ENCODE data around the gene TEAD1. TPM values are rescaled to one million over a fixed set of nuclear protein-coding genes. Genes with fewer than 3 reads are reported as not detected.

TEAD1 gene
- total and polyA plus RNA-seq, 9 of the 15 experiments (the other 6 are each of a cell fraction or from before 2014, with no cell fraction given) = 1.7 to 17.7 (median 10.8) TPM

DNA sequence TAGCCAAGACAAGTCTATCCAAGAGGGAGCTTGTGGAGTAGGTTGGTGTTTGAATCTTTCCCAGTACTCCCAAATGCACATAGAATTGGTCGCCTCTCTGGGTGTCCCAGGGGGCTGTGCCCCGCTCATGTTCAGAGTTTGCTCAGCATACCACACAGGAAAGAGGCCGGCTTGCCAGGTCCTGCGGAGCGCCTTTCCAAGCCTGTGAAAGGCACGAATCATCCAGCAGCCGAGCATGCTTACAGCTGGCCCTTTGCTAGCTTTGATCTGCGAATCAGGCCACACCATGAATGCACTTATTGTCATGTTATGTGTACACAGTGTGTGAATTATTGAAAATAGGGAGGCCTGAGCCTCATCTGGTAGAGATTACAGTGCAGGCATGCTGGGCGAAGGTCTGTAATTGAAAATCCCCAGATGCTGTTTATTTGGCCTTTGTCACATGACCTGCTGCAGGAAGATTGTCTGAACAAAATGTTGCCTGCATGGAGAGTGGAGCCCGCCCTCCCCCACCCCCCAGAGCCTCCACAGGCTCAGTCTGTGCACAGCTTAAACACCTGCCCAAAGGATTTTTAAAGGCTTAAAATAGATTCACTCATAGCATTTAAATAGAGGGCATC, 171.6 kb downstream of the TEAD1 start (continued):
- TF ChIP-seq, protein P1, sequence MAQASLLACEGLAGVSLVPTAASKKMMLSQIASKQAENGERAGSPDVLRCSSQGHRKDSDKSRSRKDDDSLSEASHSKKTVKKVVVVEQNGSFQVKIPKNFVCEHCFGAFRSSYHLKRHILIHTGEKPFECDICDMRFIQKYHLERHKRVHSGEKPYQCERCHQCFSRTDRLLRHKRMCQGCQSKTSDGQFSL (CRISPR knock-in tag; IDR thresholded peaks at IDR 0.05) = no peak
- TF ChIP-seq, protein P1 (tag; IDR thresholded peaks at IDR 0.05) = no peak
- TF ChIP-seq PHF21A (IDR thresholded peaks at IDR 0.05; ENCODE audit: borderline replicate concordance, low read depth) = no peak
- no peak for TF ChIP-seq IRF2 (CRISPR knock-in tag; IDR thresholded peaks at IDR 0.05)
- peak; percentile 80; the same call in 1 of the 2 replicates for TF ChIP-seq RAD51 (IDR thresholded peaks at IDR 0.05; ENCODE audit: borderline replicate concordance, low read depth)
- no peak for TF ChIP-seq LCOR (CRISPR knock-in tag; IDR thresholded peaks at IDR 0.05)
- no peak for TF ChIP-seq HNRNPUL1 (IDR thresholded peaks at IDR 0.05; ENCODE audit: low read length)
- no peak for TF ChIP-seq SETDB1 (IDR thresholded peaks at IDR 0.05; ENCODE audit: low read length)
- TF ChIP-seq ZNF830 (CRISPR knock-in tag; IDR thresholded peaks at IDR 0.05) = no peak
- TF ChIP-seq, protein P2, sequence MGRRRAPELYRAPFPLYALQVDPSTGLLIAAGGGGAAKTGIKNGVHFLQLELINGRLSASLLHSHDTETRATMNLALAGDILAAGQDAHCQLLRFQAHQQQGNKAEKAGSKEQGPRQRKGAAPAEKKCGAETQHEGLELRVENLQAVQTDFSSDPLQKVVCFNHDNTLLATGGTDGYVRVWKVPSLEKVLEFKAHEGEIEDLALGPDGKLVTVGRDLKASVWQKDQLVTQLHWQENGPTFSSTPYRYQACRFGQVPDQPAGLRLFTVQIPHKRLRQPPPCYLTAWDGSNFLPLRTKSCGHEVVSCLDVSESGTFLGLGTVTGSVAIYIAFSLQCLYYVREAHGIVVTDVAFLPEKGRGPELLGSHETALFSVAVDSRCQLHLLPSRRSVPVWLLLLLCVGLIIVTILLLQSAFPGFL (CRISPR knock-in tag; IDR thresholded peaks at IDR 0.05) = no peak
- TF ChIP-seq CHD2 (IDR thresholded peaks at IDR 0.05; ENCODE audit: low read depth, low read length) = no peak
- 0 out of 2 replicates have a peak, but pooled peaks have one; percentile 9 for TF ChIP-seq ZNF197 (CRISPR knock-in tag; IDR thresholded peaks at IDR 0.05; ENCODE audit: low read depth)
- TF ChIP-seq, protein P3, sequence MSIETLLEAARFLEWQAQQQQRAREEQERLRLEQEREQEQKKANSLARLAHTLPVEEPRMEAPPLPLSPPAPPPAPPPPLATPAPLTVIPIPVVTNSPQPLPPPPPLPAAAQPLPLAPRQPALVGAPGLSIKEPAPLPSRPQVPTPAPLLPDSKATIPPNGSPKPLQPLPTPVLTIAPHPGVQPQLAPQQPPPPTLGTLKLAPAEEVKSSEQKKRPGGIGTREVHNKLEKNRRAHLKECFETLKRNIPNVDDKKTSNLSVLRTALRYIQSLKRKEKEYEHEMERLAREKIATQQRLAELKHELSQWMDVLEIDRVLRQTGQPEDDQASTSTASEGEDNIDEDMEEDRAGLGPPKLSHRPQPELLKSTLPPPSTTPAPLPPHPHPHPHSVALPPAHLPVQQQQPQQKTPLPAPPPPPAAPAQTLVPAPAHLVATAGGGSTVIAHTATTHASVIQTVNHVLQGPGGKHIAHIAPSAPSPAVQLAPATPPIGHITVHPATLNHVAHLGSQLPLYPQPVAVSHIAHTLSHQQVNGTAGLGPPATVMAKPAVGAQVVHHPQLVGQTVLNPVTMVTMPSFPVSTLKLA (conservative IDR thresholded peaks at IDR 0.05) = 0 out of 4 replicates have a peak, but pooled peaks of 1 of the 2 experiments have one; percentile 24
- TF ChIP-seq ARID1B (IDR thresholded peaks at IDR 0.05) = 0 out of 2 replicates have a peak, but pooled peaks have one; percentile 40
- no peak for TF ChIP-seq BRF1 (IDR thresholded peaks at IDR 0.05; ENCODE audit: borderline replicate concordance, extremely low read depth, insufficient read length)
- TF ChIP-seq FOXJ2 (tag; IDR thresholded peaks at IDR 0.05) = 0 out of 2 replicates have a peak, but pooled peaks have one; percentile 29
- TF ChIP-seq PRPF4 (IDR thresholded peaks at IDR 0.05; ENCODE audit: insufficient read depth, low read depth, low read length, poor library complexity, severe bottlenecking) = no peak
- TF ChIP-seq, protein P4, sequence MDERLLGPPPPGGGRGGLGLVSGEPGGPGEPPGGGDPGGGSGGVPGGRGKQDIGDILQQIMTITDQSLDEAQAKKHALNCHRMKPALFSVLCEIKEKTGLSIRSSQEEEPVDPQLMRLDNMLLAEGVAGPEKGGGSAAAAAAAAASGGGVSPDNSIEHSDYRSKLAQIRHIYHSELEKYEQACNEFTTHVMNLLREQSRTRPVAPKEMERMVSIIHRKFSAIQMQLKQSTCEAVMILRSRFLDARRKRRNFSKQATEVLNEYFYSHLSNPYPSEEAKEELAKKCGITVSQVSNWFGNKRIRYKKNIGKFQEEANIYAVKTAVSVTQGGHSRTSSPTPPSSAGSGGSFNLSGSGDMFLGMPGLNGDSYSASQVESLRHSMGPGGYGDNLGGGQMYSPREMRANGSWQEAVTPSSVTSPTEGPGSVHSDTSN (CRISPR knock-in tag; IDR thresholded peaks at IDR 0.05; ENCODE audit: low read depth) = no peak
- TF ChIP-seq, protein P4 (tag; conservative IDR thresholded peaks at IDR 0.05; ENCODE audit: low read depth) = 0 out of 2 replicates have a peak, but pooled peaks have one; percentile 19
- TF ChIP-seq CBFA2T2 (conservative IDR thresholded peaks at IDR 0.05) = peak; percentile 68
- no peak for TF ChIP-seq ZNF77 (CRISPR knock-in tag; IDR thresholded peaks at IDR 0.05)
- TF ChIP-seq ZNF140 (CRISPR knock-in tag; IDR thresholded peaks at IDR 0.05) = no peak
- TF ChIP-seq ZNF274 (IDR thresholded peaks at IDR 0.05; ENCODE audit: borderline replicate concordance, low read depth, low read length) = no peak
